ENCODE measurements around the gene RRBP1.

Gene RRBP1

GRCh38 chr20:17568045-17568788 lies 113.8 kb downstream of the RRBP1 start:
- DNase-seq = no peak

- DNase-seq = no peak
These were observed 115.7 kb downstream of the RRBP1 start for GRCh38 chr20:17566345-17566744.

DNA sequence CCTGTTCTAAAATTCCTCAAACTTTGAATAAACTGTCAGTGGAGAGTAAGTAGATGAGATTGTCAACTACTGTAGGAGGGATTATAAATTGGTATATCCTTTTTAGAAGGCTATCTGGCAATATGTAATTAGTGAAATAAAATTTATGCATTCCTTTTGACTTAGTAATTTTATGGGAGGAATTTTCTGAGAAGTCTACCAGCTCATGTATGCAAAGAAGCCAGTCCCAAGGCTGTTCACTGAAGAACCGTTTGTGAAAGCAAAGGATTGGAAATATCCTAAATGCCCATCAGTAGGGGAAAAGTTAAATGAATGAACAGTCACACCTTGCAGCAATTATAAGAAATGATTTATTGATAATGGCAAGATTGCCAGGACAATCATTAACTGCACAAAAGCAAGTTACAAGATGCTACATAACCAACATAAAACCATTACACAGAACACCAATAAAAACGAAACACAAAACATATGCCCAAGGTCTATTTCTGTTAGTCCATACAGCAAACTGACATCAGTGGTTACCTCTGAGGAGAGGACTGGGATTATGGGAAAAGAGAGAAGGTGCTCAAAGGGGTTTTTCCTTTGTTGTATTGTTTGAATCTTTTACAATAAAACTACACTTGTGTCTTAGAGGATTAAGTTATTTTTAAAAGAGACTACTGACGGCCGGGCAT lies 116.7 kb downstream of the RRBP1 start:
- no peak for DNase-seq
